ENCODE data around the gene PRIM1.
A peak's percentile ranks its signal among the peaks of the same experiment; 100 is the strongest.

The PRIM1 gene

GRCh38 chr12:56724972-56725722 lies 27.0 kb downstream of the PRIM1 start, which contains the start of gene NACA (continued):
- no peak for TF ChIP-seq ZNF747 (tag by site-specific recombination; IDR thresholded peaks at IDR 0.05)
- peak; percentile 44; the same call in 1 of the 2 replicates for TF ChIP-seq PRDM1 (tag by site-specific recombination; IDR thresholded peaks at IDR 0.05)
- TF ChIP-seq ZSCAN30 (tag by site-specific recombination; IDR thresholded peaks at IDR 0.05), result peak; percentile 99
- no peak for TF ChIP-seq GFI1B (tag by site-specific recombination; IDR thresholded peaks at IDR 0.05)
- no peak for TF ChIP-seq ZNF362 (tag by site-specific recombination; IDR thresholded peaks at IDR 0.05)
- no peak for TF ChIP-seq ZNF645 (tag by site-specific recombination; IDR thresholded peaks at IDR 0.05)
- TF ChIP-seq ZNF23 (tag by site-specific recombination; IDR thresholded peaks at IDR 0.05; ENCODE audit: borderline replicate concordance), result no peak
- no peak for TF ChIP-seq ZNF148 (tag by site-specific recombination; IDR thresholded peaks at IDR 0.05; ENCODE audit: borderline replicate concordance)
- TF ChIP-seq OVOL3 (tag by site-specific recombination; IDR thresholded peaks at IDR 0.05), result peak; percentile 64; the same call in 1 of the 2 replicates
- 0 out of 2 replicates have a peak, but pooled peaks have one; percentile 42 for TF ChIP-seq ZNF366 (tag by site-specific recombination; conservative IDR thresholded peaks at IDR 0.05)
- TF ChIP-seq GLIS1 (tag by site-specific recombination; IDR thresholded peaks at IDR 0.05), result peak; percentile 72
- TF ChIP-seq GLIS2 (tag by site-specific recombination; IDR thresholded peaks at IDR 0.05), result peak; percentile 89
- TF ChIP-seq ZNF639 (tag by site-specific recombination; IDR thresholded peaks at IDR 0.05), result peak; percentile 90
- TF ChIP-seq PBX3 (CRISPR knock-in tag; IDR thresholded peaks at IDR 0.05), result no peak
- peak; percentile 69 for TF ChIP-seq ZNF843 (tag by site-specific recombination; IDR thresholded peaks at IDR 0.05)
- TF ChIP-seq ZNF585B (tag by site-specific recombination; IDR thresholded peaks at IDR 0.05), result no peak
- no peak for TF ChIP-seq ZNF404 (tag by site-specific recombination; IDR thresholded peaks at IDR 0.05)
- peak; percentile 61 for TF ChIP-seq ZNF184 (tag by site-specific recombination; IDR thresholded peaks at IDR 0.05)
- no peak for TF ChIP-seq ZNF473 (tag by site-specific recombination; IDR thresholded peaks at IDR 0.05)
- peak; percentile 68 for TF ChIP-seq KLF8 (tag by site-specific recombination; IDR thresholded peaks at IDR 0.05)
- TF ChIP-seq ELK4 (IDR thresholded peaks at IDR 0.05; ENCODE audit: borderline replicate concordance, low read depth, low read length), result no peak
- peak; percentile 92 for TF ChIP-seq SP3 (tag by site-specific recombination; IDR thresholded peaks at IDR 0.05)
- TF ChIP-seq ZNF280C (tag by site-specific recombination; IDR thresholded peaks at IDR 0.05), result no peak
- peak; percentile 83; the same call in 1 of the 2 replicates for TF ChIP-seq ZNF280D (tag by site-specific recombination; IDR thresholded peaks at IDR 0.05)
- peak; percentile 59; the same call in 1 of the 2 replicates for TF ChIP-seq ZNF580 (tag by site-specific recombination; IDR thresholded peaks at IDR 0.05)
